Neuron (in vitro differentiated cells): ENCODE data around the gene CIITA.

Experiments
- H2AFZ ChIP-seq: one replicate; pipeline ENCODE4 v1.6.1; 2013; ENCODE audit warnings: low read depth, mild to moderate bottlenecking, inconsistent platforms, low read length, moderate library complexity
- H3K27me3 ChIP-seq: one replicate; pipeline ENCODE4 v1.6.1; 2013; ENCODE audit warnings: low read length; ENCODE audit not compliant: insufficient read depth
- H3K36me3 ChIP-seq: one replicate; pipeline ENCODE4 v1.6.1; 2013; ENCODE audit warnings: low read length; ENCODE audit not compliant: insufficient read depth
- H3K4me1 ChIP-seq: one replicate; pipeline ENCODE4 v1.6.1; 2013; ENCODE audit warnings: low read length; ENCODE audit not compliant: insufficient read depth
- H3K4me3 ChIP-seq: 2 replicates; pipeline ENCODE4 v1.5.1; 2013; ENCODE audit warnings: mild to moderate bottlenecking, low read length, moderate library complexity
- H3K9me3 ChIP-seq: one replicate; pipeline ENCODE4 v1.6.1; 2013; ENCODE audit warnings: low read length

The CIITA gene

DNA sequence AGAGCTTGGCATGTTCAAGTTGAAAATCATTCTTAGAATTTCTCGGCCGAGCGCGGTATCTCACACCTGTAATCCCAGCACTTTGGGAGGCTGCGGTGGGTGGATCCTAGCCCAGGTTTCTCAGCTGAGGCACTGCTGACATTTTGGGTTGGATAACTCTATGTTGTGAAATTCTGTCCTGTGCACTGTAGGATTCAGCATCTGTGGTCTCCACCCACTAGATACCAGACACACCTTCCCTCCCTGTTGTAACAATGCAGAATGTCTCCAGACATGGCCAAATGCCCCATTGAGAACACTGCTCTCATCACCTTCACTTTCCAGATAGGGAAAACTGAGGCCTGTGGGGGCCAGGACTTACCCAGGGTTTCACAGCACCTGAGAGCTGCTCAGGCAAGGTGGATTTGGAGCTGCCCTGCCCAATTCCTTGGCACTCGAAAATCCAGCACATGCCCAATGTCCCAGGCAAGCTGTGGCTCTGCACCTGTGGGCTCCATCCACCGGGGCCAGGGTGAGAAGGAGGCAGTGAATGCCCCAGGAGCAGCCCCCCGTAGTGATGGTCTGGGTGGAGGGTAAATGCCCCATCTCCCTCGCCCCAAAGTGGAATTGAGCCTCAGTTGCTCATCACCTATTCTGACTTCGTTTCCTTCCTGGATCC, 38.3 kb upstream of the CIITA start:
- Histone ChIP-seq H3K9me3 (no peaks in the 10 kb centered on the region), H3K4me3 (no peak overlapping the region), H3K4me1 (no peaks in the 10 kb centered on the region), H3K27me3 (peaks cover 6% of the 10 kb centered on the region), H3K36me3 (no peaks in the 10 kb centered on the region), H2AFZ (no peak overlapping the region)

DNA sequence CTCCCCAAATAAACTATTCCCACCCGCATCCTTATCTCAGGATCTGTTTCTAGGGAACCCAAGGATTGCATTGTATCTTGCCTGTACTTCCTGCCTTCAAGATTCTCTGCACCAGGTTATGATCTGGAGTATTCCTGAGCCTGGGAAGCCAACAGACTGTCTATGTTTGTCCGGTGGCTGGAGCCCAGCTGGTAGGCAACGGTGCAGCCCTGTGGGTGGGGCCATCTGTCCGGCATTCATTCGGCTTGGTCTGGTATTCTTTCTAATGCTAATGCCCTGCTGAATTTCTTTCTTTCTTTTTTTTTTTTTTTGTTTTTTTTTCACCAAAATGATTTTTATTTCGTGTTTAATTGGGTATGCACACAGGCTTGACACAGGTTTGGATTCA, 37.7 kb upstream of the CIITA start:
- Histone ChIP-seq H3K27me3 (peaks cover 6% of the 10 kb centered on the region), H2AFZ (no peak overlapping the region), H3K4me1 (no peaks in the 10 kb centered on the region), H3K9me3 (no peaks in the 10 kb centered on the region), H3K36me3 (no peaks in the 10 kb centered on the region), H3K4me3 (no peak overlapping the region)

DNA sequence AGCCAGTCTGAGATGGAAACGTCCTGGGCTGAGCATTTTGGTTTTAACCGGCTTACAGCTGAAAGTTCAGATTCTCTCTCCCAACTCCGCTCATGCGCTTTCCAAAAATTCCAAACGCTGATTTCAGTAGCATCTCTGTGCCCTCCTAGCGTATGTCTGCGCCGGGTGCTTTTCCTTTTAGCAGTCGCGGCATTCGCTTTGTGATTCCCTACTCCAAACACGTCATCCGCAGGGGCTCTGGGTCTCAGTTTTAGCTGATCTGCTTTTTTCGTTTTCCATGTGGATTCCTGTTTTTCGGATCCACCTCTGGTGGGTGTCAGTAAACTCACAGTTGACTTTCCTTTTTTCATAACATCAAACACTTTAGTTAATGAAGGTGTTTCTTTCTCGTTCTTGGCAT, 36.3 kb upstream of the CIITA start:
- Histone ChIP-seq H3K36me3 (no peaks in the 10 kb centered on the region), H3K4me3 (no peak overlapping the region), H3K27me3 (peaks cover 6% of the 10 kb centered on the region), H3K9me3 (no peaks in the 10 kb centered on the region), H3K4me1 (no peaks in the 10 kb centered on the region), H2AFZ (no peak overlapping the region)

DNA sequence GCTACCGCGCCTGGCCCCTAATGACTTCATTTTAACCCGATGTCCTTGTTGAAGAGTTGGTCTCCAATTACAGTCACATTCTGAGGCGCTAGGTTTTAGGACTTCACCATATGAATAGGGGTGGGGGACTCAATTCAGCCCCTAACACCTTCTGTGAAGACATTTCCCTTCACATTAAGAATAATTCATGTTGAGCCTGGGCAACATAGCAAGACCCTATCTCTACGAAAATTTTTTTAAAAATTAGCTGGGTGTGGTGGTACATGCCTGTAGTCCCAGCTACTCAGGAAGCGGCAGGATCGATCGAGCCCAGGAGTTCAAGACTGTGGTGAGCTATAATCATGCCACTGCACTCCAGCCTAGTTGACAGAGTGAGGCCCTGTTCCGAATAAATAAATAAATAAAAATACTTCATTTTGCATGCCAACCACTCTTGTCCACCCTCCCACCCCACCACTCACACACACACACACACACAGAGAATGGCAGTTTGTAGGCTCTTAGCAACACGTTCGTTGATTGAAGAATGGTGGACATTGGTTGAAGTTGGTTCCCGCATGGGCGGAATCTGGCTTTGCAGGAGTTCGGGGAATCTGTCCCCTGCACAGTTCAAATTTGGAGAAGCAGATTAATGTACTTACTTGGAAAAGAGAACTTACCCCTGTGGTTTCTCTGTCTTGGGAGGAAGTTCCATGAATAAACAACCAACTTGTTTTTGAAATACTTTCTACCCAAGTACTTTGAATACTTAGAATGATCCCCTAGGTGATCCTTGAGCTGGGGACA, 30.6 kb upstream of the CIITA start:
- Histone ChIP-seq H2AFZ (no peak overlapping the region), H3K9me3 (no peaks in the 10 kb centered on the region), H3K36me3 (no peaks in the 10 kb centered on the region), H3K4me3 (no peak overlapping the region), H3K4me1 (no peaks in the 10 kb centered on the region), H3K27me3 (peaks cover 3% of the 10 kb centered on the region)

DNA sequence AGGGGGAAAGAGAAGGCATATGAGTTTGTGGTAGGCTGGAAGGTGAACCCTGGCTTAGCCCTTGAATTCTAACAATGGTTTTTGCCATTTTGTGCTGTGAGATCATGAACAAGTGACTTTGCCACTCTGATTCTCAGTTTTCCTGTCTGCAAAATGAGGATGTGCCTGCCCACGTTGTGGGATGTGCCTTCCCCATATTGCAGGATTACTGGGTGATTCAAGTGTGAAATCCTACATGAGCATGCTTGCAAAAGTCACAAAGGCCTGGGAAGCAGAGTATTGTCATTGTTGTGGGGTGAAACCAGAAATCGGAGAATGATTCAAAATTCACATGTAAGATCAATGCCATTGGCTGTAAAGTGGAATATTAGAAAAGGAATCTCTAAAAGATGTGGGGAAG, 29.8 kb upstream of the CIITA start:
- no peaks in the 10 kb centered on the region for H3K9me3 ChIP-seq
- no peak overlapping the region for H2AFZ ChIP-seq
- H3K27me3 ChIP-seq = peaks cover 3% of the 10 kb centered on the region
- no peak overlapping the region for H3K4me3 ChIP-seq
- no peaks in the 10 kb centered on the region for H3K36me3 ChIP-seq
- no peaks in the 10 kb centered on the region for H3K4me1 ChIP-seq

DNA sequence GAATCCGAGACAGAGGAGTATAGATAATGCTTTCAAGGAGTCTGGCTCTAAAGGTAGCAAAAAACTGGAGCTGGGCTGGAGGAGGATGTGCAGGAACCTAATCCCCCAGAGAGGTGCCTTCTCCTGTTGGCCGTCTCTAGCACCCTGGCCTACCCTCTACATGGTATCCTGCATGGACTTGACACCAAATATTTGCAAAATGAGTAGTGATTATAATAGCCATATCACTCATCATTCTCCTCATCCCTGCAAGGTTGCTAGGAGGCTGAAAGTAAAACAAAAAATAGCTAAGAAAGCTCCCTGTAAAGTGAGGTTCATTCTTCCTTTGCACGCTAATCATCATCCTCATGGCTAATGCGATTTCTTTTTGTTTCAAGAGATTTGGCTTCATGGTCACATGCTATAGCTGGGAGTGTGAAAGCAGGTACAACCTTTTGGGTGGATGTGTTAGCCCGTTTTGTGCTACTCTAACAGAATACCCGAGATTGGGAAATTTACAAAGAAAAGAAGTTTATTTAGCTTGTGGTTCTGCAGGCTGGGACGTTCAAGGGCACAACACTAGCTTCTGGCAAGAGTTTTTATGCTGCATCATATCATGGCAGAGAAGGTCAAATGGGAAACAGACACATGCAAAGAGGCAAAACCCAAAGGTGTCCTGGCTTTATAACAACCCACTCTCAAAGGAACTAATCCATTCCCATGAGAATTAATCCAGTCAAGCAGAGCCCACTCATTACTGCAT, 27.1 kb upstream of the CIITA start:
- no peak overlapping the region for H3K4me3 ChIP-seq

DNA sequence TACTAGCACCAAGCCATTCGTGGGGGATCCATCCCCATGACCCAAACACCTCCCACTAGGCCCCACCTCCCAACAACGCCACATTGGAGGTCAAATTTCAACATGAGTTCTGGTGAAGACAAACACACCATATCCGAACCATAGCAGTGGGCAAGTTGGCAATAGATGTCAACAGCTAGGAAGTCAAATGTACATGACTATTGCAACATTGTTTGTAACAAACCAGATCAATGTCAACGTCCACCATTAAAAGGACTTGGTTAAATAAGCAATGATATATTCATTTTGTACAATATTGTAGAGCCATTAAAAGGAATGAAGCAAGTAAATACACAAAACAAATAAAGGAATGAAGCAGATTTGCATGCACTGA, 26.5 kb upstream of the CIITA start:
- no peak overlapping the region for H2AFZ ChIP-seq
- no peaks in the 10 kb centered on the region for H3K36me3 ChIP-seq
- no peaks in the 10 kb centered on the region for H3K9me3 ChIP-seq
- no peak overlapping the region for H3K4me3 ChIP-seq
- no peaks in the 10 kb centered on the region for H3K4me1 ChIP-seq
- peaks cover 3% of the 10 kb centered on the region for H3K27me3 ChIP-seq

More for the DNA sequence above, 27.1 kb upstream of the CIITA start:
- Histone ChIP-seq H3K4me1 (no peaks in the 10 kb centered on the region), H3K9me3 (no peaks in the 10 kb centered on the region), H3K36me3 (no peaks in the 10 kb centered on the region), H3K27me3 (peaks cover 3% of the 10 kb centered on the region), H2AFZ (no peak overlapping the region)

DNA sequence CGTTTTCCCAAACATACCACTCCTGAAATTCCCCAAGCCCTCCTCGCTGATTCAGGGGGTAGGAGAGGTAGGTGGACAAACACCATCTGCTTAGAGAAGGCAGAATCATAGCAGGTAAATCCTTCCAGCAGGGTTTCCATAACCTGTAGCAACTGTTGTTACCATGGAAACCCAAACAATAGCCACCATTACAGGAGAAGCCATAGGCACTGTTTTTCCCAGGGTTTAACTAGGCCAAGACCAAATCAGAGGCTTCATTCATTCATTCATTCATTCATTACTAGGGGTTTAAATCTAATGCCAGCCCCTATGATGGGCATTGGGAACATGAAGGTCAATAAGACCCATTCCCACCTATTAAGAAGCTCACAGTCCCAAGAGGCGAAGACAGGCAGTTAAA, 25.5 kb upstream of the CIITA start:
- H3K4me1 ChIP-seq = no peaks in the 10 kb centered on the region
- H3K27me3 ChIP-seq = peaks cover 3% of the 10 kb centered on the region
- H3K9me3 ChIP-seq = no peaks in the 10 kb centered on the region
- H3K4me3 ChIP-seq = no peak overlapping the region
- H2AFZ ChIP-seq = no peak overlapping the region
- H3K36me3 ChIP-seq = no peaks in the 10 kb centered on the region

DNA sequence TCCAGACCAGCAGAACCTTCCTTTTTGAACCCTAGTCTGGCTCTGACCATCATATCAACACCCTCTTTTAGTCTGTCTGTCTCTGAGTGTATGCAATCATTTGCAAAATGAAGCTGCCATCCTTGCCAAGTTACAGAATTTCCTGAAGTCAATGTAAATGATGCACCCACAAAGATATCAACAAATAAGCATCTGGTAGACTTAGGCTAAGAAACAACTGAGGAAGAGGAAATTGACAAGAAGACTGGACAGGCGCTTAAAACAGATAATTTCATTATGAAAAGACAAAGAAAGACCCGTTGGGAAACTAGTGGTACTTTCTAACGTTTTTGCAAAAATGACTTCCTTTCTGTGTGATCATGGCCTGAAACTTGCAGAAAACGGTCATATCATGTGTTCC, 24.7 kb upstream of the CIITA start:
- Histone ChIP-seq H3K4me3 (no peak overlapping the region), H3K27me3 (no peaks in the 10 kb centered on the region), H2AFZ (no peak overlapping the region)

DNA sequence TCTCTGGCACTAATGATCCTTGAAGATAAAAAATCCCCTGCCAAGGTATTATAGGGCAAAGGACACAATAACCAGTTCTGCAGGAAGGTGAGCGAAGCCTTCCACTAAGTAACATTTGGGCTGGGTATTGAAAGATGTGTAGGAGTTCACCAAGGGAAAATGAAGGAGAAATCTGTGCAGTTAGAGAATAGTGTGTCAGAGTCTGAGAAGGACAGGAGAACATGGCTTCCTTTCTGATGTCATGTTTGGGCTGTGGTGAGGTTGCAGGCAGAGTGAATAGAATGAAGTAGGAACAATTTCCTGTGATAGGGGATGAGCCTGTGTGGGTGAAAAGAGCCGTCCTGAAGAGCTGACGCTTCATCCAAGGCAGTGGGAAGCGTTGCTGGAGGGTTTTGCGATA, 24.1 kb upstream of the CIITA start:
- Histone ChIP-seq H3K36me3 (no peaks in the 10 kb centered on the region), H3K27me3 (no peaks in the 10 kb centered on the region), H3K4me3 (no peak overlapping the region), H2AFZ (no peak overlapping the region), H3K9me3 (no peaks in the 10 kb centered on the region), H3K4me1 (no peaks in the 10 kb centered on the region)

More for the DNA sequence above, 24.7 kb upstream of the CIITA start:
- no peaks in the 10 kb centered on the region for H3K9me3 ChIP-seq
- H3K4me1 ChIP-seq = no peaks in the 10 kb centered on the region
- no peaks in the 10 kb centered on the region for H3K36me3 ChIP-seq

DNA sequence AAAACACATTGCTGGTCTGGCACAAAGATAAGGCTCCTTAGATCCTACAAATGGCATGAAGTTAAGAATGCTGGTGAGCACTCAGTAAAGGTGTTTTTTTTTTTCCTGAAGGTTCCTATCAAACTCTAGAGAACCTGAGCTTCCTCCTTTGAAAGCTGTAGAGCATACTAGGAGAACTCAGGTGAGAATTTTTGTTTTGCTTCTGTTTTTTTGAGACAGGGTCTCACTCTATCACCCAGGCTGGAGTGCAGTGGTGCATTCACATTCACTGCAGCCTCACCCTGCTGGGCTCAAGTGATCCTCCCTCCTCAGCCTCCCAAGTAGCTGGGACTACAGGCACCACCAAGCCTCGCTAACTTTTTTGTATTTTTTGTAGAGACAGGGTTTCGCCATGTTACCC, 21.0 kb upstream of the CIITA start:
- Histone ChIP-seq H3K4me1 (no peaks in the 10 kb centered on the region), H2AFZ (no peak overlapping the region), H3K36me3 (no peaks in the 10 kb centered on the region), H3K4me3 (no peak overlapping the region), H3K27me3 (no peaks in the 10 kb centered on the region), H3K9me3 (no peaks in the 10 kb centered on the region)

DNA sequence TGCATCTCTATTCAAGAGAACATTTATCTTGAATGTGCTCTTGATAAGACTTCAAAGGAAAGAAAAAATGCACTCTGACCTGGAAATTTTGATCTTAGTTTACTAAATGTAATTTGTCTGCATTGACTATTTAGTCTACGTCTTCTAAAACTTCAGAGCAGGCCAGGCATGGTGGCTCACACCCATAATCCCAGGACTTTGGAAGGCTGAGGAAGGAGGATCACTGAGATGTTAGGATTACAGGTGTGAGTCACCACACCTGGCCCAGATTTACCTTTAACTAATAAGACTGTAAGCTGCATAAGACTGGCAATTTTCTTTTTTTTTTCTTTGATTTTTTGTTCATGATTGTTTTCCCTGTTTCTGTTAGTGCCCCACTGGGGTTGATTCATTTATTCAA, 18.8 kb upstream of the CIITA start:
- Histone ChIP-seq H3K9me3 (no peaks in the 10 kb centered on the region), H2AFZ (no peak overlapping the region), H3K4me3 (no peak overlapping the region), H3K4me1 (no peaks in the 10 kb centered on the region), H3K27me3 (peaks cover 3% of the 10 kb centered on the region), H3K36me3 (no peaks in the 10 kb centered on the region)

DNA sequence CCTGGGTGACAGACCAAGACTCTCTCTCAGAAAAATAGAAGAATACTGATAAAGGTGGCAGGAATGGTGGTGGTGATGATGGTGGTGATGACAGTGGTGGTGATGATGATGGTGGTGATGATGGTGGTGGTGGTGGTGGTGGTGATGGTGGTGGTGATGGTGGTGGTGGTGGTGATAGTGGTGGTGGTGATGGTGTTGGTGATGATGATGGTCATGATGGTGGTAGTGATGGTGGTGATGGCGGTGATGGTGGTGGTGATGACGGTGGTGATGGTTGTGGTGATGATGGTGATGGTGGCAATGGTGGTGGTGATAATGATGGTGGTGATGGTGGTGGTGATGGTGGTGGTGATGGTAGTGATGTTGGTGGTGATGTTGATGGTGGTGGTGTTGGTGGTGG, 18.0 kb upstream of the CIITA start:
- no peaks in the 10 kb centered on the region for H3K36me3 ChIP-seq

More for the DNA sequence above, 18.0 kb upstream of the CIITA start:
- H3K4me3 ChIP-seq = no peak overlapping the region
- no peaks in the 10 kb centered on the region for H3K4me1 ChIP-seq
- H3K27me3 ChIP-seq = peaks cover 4% of the 10 kb centered on the region
- no peak overlapping the region for H2AFZ ChIP-seq
- H3K9me3 ChIP-seq = no peaks in the 10 kb centered on the region
